Parathyroid adenoma (tissue), 2 donors: Measurements from ENCODE around the gene MAML2.

Experiments used
- H2AFZ ChIP-seq: fragments of 300-600 bp; sonication (generic); one replicate; pipeline ENCODE4 v1.7.0; 2017; ENCODE audit warnings: antibody characterized with exemption, mild to moderate bottlenecking
- H3K27ac ChIP-seq: fragments of 300-600 bp; sonication (generic); one replicate; pipeline ENCODE4 v1.7.0; 2017
- H3K27me3 ChIP-seq: fragments of 300-600 bp; sonication (generic); one replicate; pipeline ENCODE4 v1.7.0; 2017; ENCODE audit warnings: low read length; ENCODE audit not compliant: control insufficient read depth, insufficient read depth
- H3K36me3 ChIP-seq: fragments of 300-600 bp; sonication (generic); one replicate; pipeline ENCODE4 v1.7.0; 2017; ENCODE audit warnings: low read length; ENCODE audit not compliant: control insufficient read depth, insufficient read depth
- H3K4me1 ChIP-seq: fragments of 300-600 bp; sonication (generic); one replicate; pipeline ENCODE4 v1.7.0; 2017; ENCODE audit warnings: control low read depth
- H3K4me2 ChIP-seq: fragments of 300-600 bp; sonication (generic); one replicate; pipeline ENCODE4 v1.7.0; 2017; ENCODE audit warnings: low read length
- H3K4me3 ChIP-seq: fragments of 300-600 bp; sonication (generic); one replicate; pipeline ENCODE4 v1.7.0; 2017; ENCODE audit warnings: low read depth, low read length
- H3K79me2 ChIP-seq: fragments of 300-600 bp; sonication (generic); one replicate; pipeline ENCODE4 v1.7.0; 2017; ENCODE audit warnings: control low read depth
- H3K9ac ChIP-seq: fragments of 300-600 bp; sonication (generic); one replicate; pipeline ENCODE4 v1.7.0; 2017; ENCODE audit warnings: mild to moderate bottlenecking
- H3K9me3 ChIP-seq: fragments of 300-600 bp; sonication (generic); one replicate; pipeline ENCODE4 v1.7.0; 2017; ENCODE audit warnings: low read length; ENCODE audit not compliant: control insufficient read depth
- CTCF ChIP-seq: fragments of 300-600 bp; sonication (generic); IDR thresholded peaks from one replicate; pipeline ENCODE4 v1.7.0; 2017; ENCODE audit warnings: antibody characterized with exemption, mild to moderate bottlenecking
- donor health status: primary hyperparathyroidism.

The MAML2 gene

GRCh38 chr11:96293109-96293508 is 49.9 kb downstream of the MAML2 start:
- H3K9ac ChIP-seq, result no peak overlapping the region
- peaks cover 15% of the 10 kb centered on the region for H3K4me1 ChIP-seq
- no peaks in the 10 kb centered on the region for H3K36me3 ChIP-seq
- no peak overlapping the region for H3K4me3 ChIP-seq
- no peaks in the 10 kb centered on the region for H3K9me3 ChIP-seq
- H3K79me2 ChIP-seq, result peaks cover 6% of the 10 kb centered on the region
- H3K27ac ChIP-seq, result peak overlapping the region; percentile 66
- no peak for TF ChIP-seq CTCF
- no peaks in the 10 kb centered on the region for H3K27me3 ChIP-seq
- H2AFZ ChIP-seq, result no peak overlapping the region
- H3K4me2 ChIP-seq, result no peak overlapping the region

- no peak overlapping the region for H3K27ac ChIP-seq
- H3K36me3 ChIP-seq, result no peaks in the 10 kb centered on the region
- H3K9me3 ChIP-seq, result no peaks in the 10 kb centered on the region
- H3K4me1 ChIP-seq, result peaks cover 15% of the 10 kb centered on the region
- no peak overlapping the region for H3K4me2 ChIP-seq
- H2AFZ ChIP-seq, result no peak overlapping the region
- no peak for TF ChIP-seq CTCF
- no peaks in the 10 kb centered on the region for H3K27me3 ChIP-seq
- H3K79me2 ChIP-seq, result peaks cover 6% of the 10 kb centered on the region
- H3K9ac ChIP-seq, result no peak overlapping the region
- H3K4me3 ChIP-seq, result no peak overlapping the region
These were observed 50.5 kb downstream of the MAML2 start for GRCh38 chr11:96292291-96293010.

DNA sequence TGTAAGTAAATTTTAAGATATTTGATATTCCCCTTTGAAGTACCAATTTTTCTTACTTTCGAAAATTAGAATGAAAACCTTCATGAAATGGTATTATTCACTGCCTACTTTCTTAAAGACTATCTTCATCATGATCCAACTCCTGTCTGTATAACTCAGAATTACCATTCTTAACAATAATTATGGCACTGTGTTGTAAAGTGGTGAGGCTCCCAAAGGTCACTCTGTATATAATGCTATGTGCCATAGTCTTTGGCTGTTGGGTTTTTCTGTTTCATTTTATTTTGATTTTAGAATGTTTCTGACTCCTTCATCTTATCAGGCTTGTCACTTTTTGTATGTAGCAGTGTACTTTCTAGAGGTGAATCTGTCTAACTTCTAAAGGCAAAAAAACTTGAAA is 52.4 kb downstream of the MAML2 start:
- H3K4me1 ChIP-seq, result peaks cover 15% of the 10 kb centered on the region
- no peak overlapping the region for H3K27ac ChIP-seq
- no peaks in the 10 kb centered on the region for H3K36me3 ChIP-seq
- no peak overlapping the region for H2AFZ ChIP-seq
- no peak for TF ChIP-seq CTCF
- H3K9ac ChIP-seq, result no peak overlapping the region
- H3K4me2 ChIP-seq, result no peak overlapping the region
- peaks cover 9% of the 10 kb centered on the region for H3K79me2 ChIP-seq
- no peaks in the 10 kb centered on the region for H3K27me3 ChIP-seq
- no peaks in the 10 kb centered on the region for H3K9me3 ChIP-seq
- no peak overlapping the region for H3K4me3 ChIP-seq

GRCh38 chr11:96290031-96290430 is 53.0 kb downstream of the MAML2 start:
- Histone ChIP-seq H3K36me3 (no peaks in the 10 kb centered on the region), H3K4me1 (peaks cover 15% of the 10 kb centered on the region), H3K4me2 (no peak overlapping the region), H3K9me3 (no peaks in the 10 kb centered on the region), H3K27ac (no peak overlapping the region), H3K27me3 (no peaks in the 10 kb centered on the region), H3K9ac (no peak overlapping the region), H3K79me2 (peaks cover 9% of the 10 kb centered on the region), H3K4me3 (no peak overlapping the region), H2AFZ (no peak overlapping the region)
- TF ChIP-seq CTCF, result no peak

DNA sequence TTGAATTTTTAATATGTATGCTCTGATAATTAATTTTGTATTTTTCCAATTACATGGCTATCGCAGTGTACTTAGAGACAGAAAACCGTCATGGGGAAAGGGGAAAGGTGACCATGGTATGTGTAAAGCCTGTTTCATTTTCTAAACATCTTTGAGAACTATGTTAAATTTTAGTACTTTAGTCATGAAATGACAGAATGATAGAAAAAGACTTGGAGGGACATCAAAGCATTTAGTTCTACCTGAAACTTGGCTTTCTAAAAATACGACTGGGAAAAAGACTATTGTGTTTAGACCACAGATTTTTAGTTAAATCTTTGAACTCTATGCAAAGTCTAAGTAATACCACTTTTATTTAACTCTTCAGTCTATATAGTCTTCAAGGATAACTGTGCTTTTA is 54.1 kb downstream of the MAML2 start:
- Histone ChIP-seq H3K4me1 (peaks cover 9% of the 10 kb centered on the region), H3K79me2 (peaks cover 9% of the 10 kb centered on the region), H3K4me2 (no peak overlapping the region), H3K36me3 (no peaks in the 10 kb centered on the region), H3K9me3 (no peaks in the 10 kb centered on the region), H3K27me3 (no peaks in the 10 kb centered on the region), H2AFZ (no peak overlapping the region), H3K4me3 (no peak overlapping the region), H3K9ac (no peak overlapping the region), H3K27ac (no peak overlapping the region)
- TF ChIP-seq CTCF, result no peak
